Measurements from ENCODE around the gene PARP3. TPM values are rescaled to one million over a fixed set of nuclear protein-coding genes. Genes with fewer than 3 reads are reported as not detected.
"Not testable (repeated sequence)": the region's sequence is repeated elsewhere in the genome, so short reads cannot be mapped to it uniquely, and the experiment has no call there.

PARP3 gene
- total RNA-seq = 13.4 and 14.5 TPM in 2 replicates

GRCh38 chr3:51941798-51942602 lies at the start of gene PARP3, which contains the start of gene RRP9:
Gene PARP3, plus strand, starts transcription at chr3:51942363. Its CDS starts 993 bp downstream, at chr3:51943356.
Gene RRP9, minus strand, starts transcription at chr3:51941904. Its CDS starts 37 bp downstream, at chr3:51941867.
- Mint-ChIP-seq H3K27me3 (ENCODE audit: insufficient read depth) (no peaks in the 10 kb centered on the region), H3K4me1 (ENCODE audit: low read depth) (peaks cover 42% of the 10 kb centered on the region), H3K4me3 (peak within 1 kb of the TSS; percentile 89), H3K27ac (peak within 1 kb of the TSS; percentile 84), H3K9me3 (no peaks in the 10 kb centered on the region), H3K36me3 (ENCODE audit: low read depth) (peaks cover 22% of the 10 kb centered on the region)
- DNase-seq (ENCODE audit: low spot score) = peak; percentile 100
- intact Hi-C loops (cut with micrococcal nuclease) = loop anchor here (1.0 to 5.0 kb wide), 13 partner anchors 25 to 1405 kb away; partner anchors contain the start of genes ABHD14B, ACY1, DCAF1 and DCP1A

- Mint-ChIP-seq H3K36me3 (ENCODE audit: low read depth) (no peaks in the 10 kb centered on the region), H3K9me3 (no peaks in the 10 kb centered on the region), H3K4me1 (ENCODE audit: low read depth) (peaks cover 11% of the 10 kb centered on the region), H3K4me3 (no peak overlapping the region), H3K27ac (no peak overlapping the region), H3K27me3 (ENCODE audit: insufficient read depth) (peaks cover 10% of the 10 kb centered on the region)
- intact Hi-C loops (cut with micrococcal nuclease) = no loop called here
- no peak for DNase-seq (ENCODE audit: low spot score)
Observed at GRCh38 chr3:51894391-51894790, 47.8 kb upstream of the PARP3 start.

- Mint-ChIP-seq H3K27ac (no peak overlapping the region), H3K27me3 (ENCODE audit: insufficient read depth) (peaks cover 10% of the 10 kb centered on the region), H3K9me3 (no peaks in the 10 kb centered on the region), H3K4me3 (no peak overlapping the region), H3K4me1 (ENCODE audit: low read depth) (peaks cover 11% of the 10 kb centered on the region), H3K36me3 (ENCODE audit: low read depth) (no peaks in the 10 kb centered on the region)
- no peak for DNase-seq (ENCODE audit: low spot score)
- intact Hi-C loops (cut with micrococcal nuclease) = no loop called here
Observed at GRCh38 chr3:51894939-51895338, 47.2 kb upstream of the PARP3 start.

- no peak for DNase-seq (ENCODE audit: low spot score)
- no peaks in the 10 kb centered on the region for H3K9me3 Mint-ChIP-seq
- H3K4me1 Mint-ChIP-seq (ENCODE audit: low read depth) = peaks cover 3% of the 10 kb centered on the region
- no peak overlapping the region for H3K4me3 Mint-ChIP-seq
- intact Hi-C loops (cut with micrococcal nuclease) = no loop called here
- no peak overlapping the region for H3K27ac Mint-ChIP-seq
- H3K36me3 Mint-ChIP-seq (ENCODE audit: low read depth) = no peaks in the 10 kb centered on the region
- peaks cover 16% of the 10 kb centered on the region for H3K27me3 Mint-ChIP-seq (ENCODE audit: insufficient read depth)
Observed at GRCh38 chr3:51896607-51897305, 45.4 kb upstream of the PARP3 start.

GRCh38 chr3:51897391-51897790 lies 44.8 kb upstream of the PARP3 start:
- intact Hi-C loops (cut with micrococcal nuclease) = no loop called here
- H3K4me1 Mint-ChIP-seq (ENCODE audit: low read depth) = no peaks in the 10 kb centered on the region
- H3K27ac Mint-ChIP-seq = no peak overlapping the region
- no peak for DNase-seq (ENCODE audit: low spot score)
- H3K9me3 Mint-ChIP-seq = no peaks in the 10 kb centered on the region
- peaks cover 14% of the 10 kb centered on the region for H3K27me3 Mint-ChIP-seq (ENCODE audit: insufficient read depth)
- no peaks in the 10 kb centered on the region for H3K36me3 Mint-ChIP-seq (ENCODE audit: low read depth)
- no peak overlapping the region for H3K4me3 Mint-ChIP-seq

- DNase-seq (ENCODE audit: low spot score); H3K27ac Mint-ChIP-seq; H3K4me3 Mint-ChIP-seq; H3K9me3 Mint-ChIP-seq; intact Hi-C loops (cut with micrococcal nuclease); H3K4me1 Mint-ChIP-seq (ENCODE audit: low read depth); H3K36me3 Mint-ChIP-seq (ENCODE audit: low read depth): not testable (repeated sequence)
- H3K27me3 Mint-ChIP-seq (ENCODE audit: insufficient read depth) = peaks cover 16% of the 10 kb centered on the region
Observed at GRCh38 chr3:51900043-51900442, 42.1 kb upstream of the PARP3 start.

- H3K27me3 Mint-ChIP-seq (ENCODE audit: insufficient read depth); DNase-seq (ENCODE audit: low spot score); H3K4me1 Mint-ChIP-seq (ENCODE audit: low read depth); intact Hi-C loops (cut with micrococcal nuclease); H3K4me3 Mint-ChIP-seq; H3K36me3 Mint-ChIP-seq (ENCODE audit: low read depth): not testable (repeated sequence)
- peaks cover 11% of the 10 kb centered on the region for H3K9me3 Mint-ChIP-seq
- H3K27ac Mint-ChIP-seq = peak overlapping the region; percentile 12
Observed at GRCh38 chr3:51902361-51902760, 39.8 kb upstream of the PARP3 start.

GRCh38 chr3:51904034-51904823 lies 37.9 kb upstream of the PARP3 start:
- no peak overlapping the region for H3K27ac Mint-ChIP-seq
- no peaks in the 10 kb centered on the region for H3K36me3 Mint-ChIP-seq (ENCODE audit: low read depth)
- DNase-seq (ENCODE audit: low spot score) = no peak
- H3K4me1 Mint-ChIP-seq (ENCODE audit: low read depth) = no peaks in the 10 kb centered on the region
- H3K27me3 Mint-ChIP-seq (ENCODE audit: insufficient read depth) = peaks cover 10% of the 10 kb centered on the region
- intact Hi-C loops (cut with micrococcal nuclease) = no loop called here
- H3K9me3 Mint-ChIP-seq = peaks cover 19% of the 10 kb centered on the region
- H3K4me3 Mint-ChIP-seq = no peak overlapping the region

GRCh38 chr3:51908026-51908425 lies 34.1 kb upstream of the PARP3 start:
- Mint-ChIP-seq H3K9me3 (peaks cover 20% of the 10 kb centered on the region), H3K4me1 (ENCODE audit: low read depth) (no peaks in the 10 kb centered on the region), H3K4me3 (no peak overlapping the region), H3K27me3 (ENCODE audit: insufficient read depth) (peaks cover 7% of the 10 kb centered on the region), H3K27ac (no peak overlapping the region), H3K36me3 (ENCODE audit: low read depth) (no peaks in the 10 kb centered on the region)
- no peak for DNase-seq (ENCODE audit: low spot score)
- intact Hi-C loops (cut with micrococcal nuclease) = no loop called here

GRCh38 chr3:51916418-51916817 lies 25.7 kb upstream of the PARP3 start:
- intact Hi-C loops (cut with micrococcal nuclease) = no loop called here
- Mint-ChIP-seq H3K27ac (no peak overlapping the region), H3K4me1 (ENCODE audit: low read depth) (no peaks in the 10 kb centered on the region), H3K9me3 (no peaks in the 10 kb centered on the region), H3K4me3 (no peak overlapping the region), H3K27me3 (ENCODE audit: insufficient read depth) (peaks cover 16% of the 10 kb centered on the region), H3K36me3 (ENCODE audit: low read depth) (no peaks in the 10 kb centered on the region)
- DNase-seq (ENCODE audit: low spot score) = no peak

GRCh38 chr3:51921081-51921578 lies 21.0 kb upstream of the PARP3 start:
- Mint-ChIP-seq H3K27me3 (ENCODE audit: insufficient read depth) (peaks cover 18% of the 10 kb centered on the region), H3K27ac (no peak overlapping the region), H3K4me3 (no peak overlapping the region), H3K4me1 (ENCODE audit: low read depth) (no peaks in the 10 kb centered on the region), H3K36me3 (ENCODE audit: low read depth) (no peaks in the 10 kb centered on the region), H3K9me3 (no peaks in the 10 kb centered on the region)
- intact Hi-C loops (cut with micrococcal nuclease) = no loop called here
- no peak for DNase-seq (ENCODE audit: low spot score)

GRCh38 chr3:51927061-51927977 lies 14.8 kb upstream of the PARP3 start:
- H3K4me3 Mint-ChIP-seq = no peak overlapping the region
- peaks cover 3% of the 10 kb centered on the region for H3K27me3 Mint-ChIP-seq (ENCODE audit: insufficient read depth)
- H3K9me3 Mint-ChIP-seq = no peaks in the 10 kb centered on the region
- intact Hi-C loops (cut with micrococcal nuclease) = no loop called here
- no peaks in the 10 kb centered on the region for H3K4me1 Mint-ChIP-seq (ENCODE audit: low read depth)
- H3K36me3 Mint-ChIP-seq (ENCODE audit: low read depth) = peaks cover 8% of the 10 kb centered on the region
- H3K27ac Mint-ChIP-seq = no peak overlapping the region
- no peak for DNase-seq (ENCODE audit: low spot score)
